Thymus (tissue), 11 donors: ENCODE measurements around the gene GAS1. TPM values are rescaled to one million over a fixed set of nuclear protein-coding genes. Genes with fewer than 3 reads are reported as not detected.

ENCODE experiments used
- DNase-seq, 9 donors: peaks; one replicate each; pipeline ENCODE4 v3.0.0-alpha.2; 2013; ENCODE audit warnings: low spot score in 9 of 9, low read depth in 6 of 9, missing footprints in 1 of 9
- H3K27ac ChIP-seq, 2 donors: one replicate each; pipeline ENCODE4 v1.5.1; 2013; ENCODE audit warnings: control low read depth in 1 of 2, low read depth in 1 of 2, low read length in 1 of 2, mild to moderate bottlenecking in 1 of 2, moderate library complexity in 1 of 2
- H3K27me3 ChIP-seq, 2 donors: one replicate each; pipeline ENCODE4 v1.5.1; 2013; ENCODE audit warnings: low read length in 1 of 2; ENCODE audit not compliant: control insufficient read depth in 2 of 2, insufficient read depth in 1 of 2
- H3K36me3 ChIP-seq, 2 donors: one replicate each; pipeline ENCODE4 v1.5.1; 2013; ENCODE audit warnings: low read length in 1 of 2, mild to moderate bottlenecking in 1 of 2, moderate library complexity in 1 of 2; ENCODE audit not compliant: control insufficient read depth in 2 of 2, insufficient read depth in 2 of 2
- H3K4me1 ChIP-seq, 2 donors: one replicate each; pipeline ENCODE4 v1.5.1; 2013; ENCODE audit warnings: low read length in 2 of 2; ENCODE audit not compliant: control insufficient read depth in 2 of 2, insufficient read depth in 2 of 2
- H3K4me3 ChIP-seq, 2 donors: one replicate each; pipeline ENCODE4 v1.5.1; 2013; ENCODE audit warnings: low read length in 2 of 2, control low read depth in 1 of 2, mild to moderate bottlenecking in 1 of 2
- H3K9me3 ChIP-seq, 2 donors: one replicate each; pipeline ENCODE4 v1.5.1; 2013; ENCODE audit warnings: low read length in 1 of 2, mild to moderate bottlenecking in 1 of 2; ENCODE audit not compliant: control insufficient read depth in 2 of 2, insufficient read depth in 1 of 2
- WGBS: extraction: QIAGEN DNeasy Blood & Tissue Kit; methylation state at CpG from one replicate; pipeline ENCODE4 v1.1.7; 2013; 5-methylcytosine and 5-hydroxymethylcytosine counted together
- polyA plus RNA-seq: library from polyadenylated mRNA; stranded (reverse); fragments of 200-250 nt; gene quantifications from one replicate; pipeline ENCODE4 v1.2.3, GENCODE V29; 2013
- total RNA-seq: library from RNA; stranded (reverse); fragments of 120-200 nt; gene quantifications from one replicate; pipeline ENCODE4 v1.2.4, GENCODE V29; 2013
- donor health status: healthy.

GAS1 gene
- total and polyA plus RNA-seq, 2 donors: 9.1 to 64.3 TPM

DNA sequence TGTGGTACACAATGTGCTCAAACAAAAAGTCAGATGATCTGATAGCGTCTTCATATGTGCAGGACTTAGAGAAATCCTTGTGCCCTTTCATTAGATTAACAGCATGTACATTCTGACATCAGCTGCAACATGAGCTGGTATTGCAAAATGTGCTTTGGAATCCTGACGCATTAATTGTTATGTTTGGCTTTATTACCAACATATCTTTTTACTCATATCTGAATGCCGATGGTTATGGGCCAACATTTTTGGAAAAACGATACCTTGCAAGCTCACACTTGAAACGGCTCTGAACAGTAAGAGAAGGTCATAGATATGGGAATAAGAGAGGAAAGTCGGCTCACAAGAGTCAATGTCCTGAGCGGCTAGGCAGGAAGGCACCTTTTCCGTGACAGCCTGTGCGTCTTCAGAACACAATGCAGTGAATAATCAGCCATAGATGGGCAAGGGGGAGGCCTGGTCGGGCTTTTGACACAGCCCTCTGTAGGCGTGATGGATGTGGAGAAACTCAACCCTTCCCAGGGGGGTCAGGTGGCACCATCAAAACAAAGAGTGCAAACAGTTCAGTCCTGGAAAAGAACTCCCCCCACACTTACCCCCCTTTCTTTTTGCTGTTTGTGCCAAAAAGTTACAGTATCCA is 36.4 kb upstream of the GAS1 start:
- DNase-seq: peak in 2 of 9 donors; percentile 10 to 27
- Histone ChIP-seq H3K9me3 (no peaks in the 10 kb centered on the region), H3K4me3 (no peak overlapping the region), H3K36me3 (no peaks in the 10 kb centered on the region), H3K27ac (peak overlapping the region in 1 of 2 donors; percentile 59), H3K27me3 (no peaks in the 10 kb centered on the region), H3K4me1 (peaks cover 0 to 10% of the 10 kb centered on the region in 2 donors)
- WGBS: 83% methylated on average over 11 of the region's 11 CpGs

DNA sequence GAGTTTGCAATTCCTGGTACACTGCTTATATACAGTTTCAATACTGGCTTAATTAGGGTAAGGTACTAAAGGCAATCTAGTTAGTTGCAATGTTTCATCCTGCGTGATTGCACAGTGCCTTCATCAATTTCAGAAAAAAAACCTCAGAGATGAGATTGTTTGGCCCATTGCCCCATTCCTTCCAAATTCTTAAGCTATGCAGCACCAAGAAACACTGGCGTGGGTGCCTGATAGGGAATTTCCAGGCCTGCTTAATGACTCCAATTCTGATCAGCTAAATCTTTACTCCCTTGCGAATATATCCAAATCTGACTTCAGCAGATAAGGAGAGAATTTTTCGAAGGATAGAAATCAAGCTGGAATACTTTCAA is 35.9 kb upstream of the GAS1 start:
- WGBS: 91% methylated on average over 4 of the region's 4 CpGs
- H3K4me3 ChIP-seq: no peak overlapping the region
- H3K27ac ChIP-seq: peak overlapping the region; percentile 59 to 72
- H3K4me1 ChIP-seq: peaks cover 0 to 10% of the 10 kb centered on the region in 2 donors
- H3K36me3 ChIP-seq: no peaks in the 10 kb centered on the region
- H3K9me3 ChIP-seq: no peaks in the 10 kb centered on the region
- DNase-seq: peak in 1 of 9 donors; percentile 14
- no peaks in the 10 kb centered on the region for H3K27me3 ChIP-seq

DNA sequence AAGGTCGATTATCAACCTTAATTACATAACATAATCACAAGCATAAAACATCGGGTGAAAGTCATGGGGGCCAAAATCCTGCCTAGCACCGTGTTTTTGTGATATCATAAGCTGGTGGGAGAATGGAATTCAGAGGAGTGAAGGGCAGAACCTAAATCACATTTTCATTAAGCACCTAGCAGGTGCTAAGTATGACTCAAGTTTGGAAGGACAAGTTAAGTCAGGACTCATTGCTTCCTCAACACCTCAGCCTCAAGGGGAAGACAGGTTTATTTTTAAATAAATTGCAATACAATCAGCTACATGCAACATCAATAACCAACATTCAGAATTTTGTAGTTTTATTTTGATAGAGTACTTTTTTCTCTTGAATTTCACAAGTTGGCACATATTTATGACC is 33.5 kb upstream of the GAS1 start:
- no peak for DNase-seq
- no peak overlapping the region for H3K27ac ChIP-seq
- no peaks in the 10 kb centered on the region for H3K9me3 ChIP-seq
- H3K4me1 ChIP-seq: peaks cover 0 to 12% of the 10 kb centered on the region in 2 donors
- H3K36me3 ChIP-seq: no peaks in the 10 kb centered on the region
- no peaks in the 10 kb centered on the region for H3K27me3 ChIP-seq
- WGBS: 90% methylated on average over 3 of the region's 3 CpGs
- H3K4me3 ChIP-seq: no peak overlapping the region

DNA sequence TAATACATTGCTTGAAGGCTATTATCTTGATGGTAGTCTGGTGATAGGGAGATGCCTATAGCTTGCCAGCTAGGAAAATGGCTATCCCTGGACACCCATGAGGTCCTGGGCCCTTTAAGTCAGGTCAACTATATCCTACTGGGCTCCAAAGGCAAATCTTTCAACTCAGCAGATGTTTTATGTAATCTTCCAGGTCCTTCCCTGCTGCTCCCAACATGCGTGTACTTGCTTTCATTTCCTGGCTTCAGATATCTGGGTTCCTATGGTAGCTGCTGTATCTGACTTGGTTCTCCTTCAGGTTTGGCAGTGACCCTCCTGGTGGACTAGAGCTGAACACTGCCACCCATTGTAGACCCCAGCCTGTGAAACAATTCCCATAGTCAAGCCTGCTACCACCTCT is 32.4 kb upstream of the GAS1 start:
- no peaks in the 10 kb centered on the region for H3K36me3 ChIP-seq
- peaks cover 0 to 6% of the 10 kb centered on the region in 2 donors for H3K4me1 ChIP-seq
- 91% methylated on average over 1 of the region's 1 CpG for WGBS
- DNase-seq: no peak
- H3K27ac ChIP-seq: peak overlapping the region in 1 of 2 donors; percentile 8
- H3K27me3 ChIP-seq: no peaks in the 10 kb centered on the region
- no peaks in the 10 kb centered on the region for H3K9me3 ChIP-seq
- H3K4me3 ChIP-seq: no peak overlapping the region

- 91% methylated on average over 6 of the region's 6 CpGs for WGBS
- H3K36me3 ChIP-seq: no peaks in the 10 kb centered on the region
- H3K4me1 ChIP-seq: peaks cover 0 to 5% of the 10 kb centered on the region in 2 donors
- H3K4me3 ChIP-seq: no peak overlapping the region
- no peaks in the 10 kb centered on the region for H3K27me3 ChIP-seq
- no peak for DNase-seq
- no peaks in the 10 kb centered on the region for H3K9me3 ChIP-seq
- peak overlapping the region; percentile 6 to 61 for H3K27ac ChIP-seq
Observed at GRCh38 chr9:86978922-86979474, 31.7 kb upstream of the GAS1 start.

- Histone ChIP-seq H3K9me3 (no peaks in the 10 kb centered on the region), H3K4me1 (peaks cover 0 to 5% of the 10 kb centered on the region in 2 donors), H3K36me3 (no peaks in the 10 kb centered on the region), H3K27ac (peak overlapping the region in 1 of 2 donors; percentile 61), H3K4me3 (no peak overlapping the region), H3K27me3 (no peaks in the 10 kb centered on the region)
- 92% methylated on average over 2 of the region's 2 CpGs for WGBS
- no peak for DNase-seq
Observed at GRCh38 chr9:86978413-86978812, 31.1 kb upstream of the GAS1 start.

DNA sequence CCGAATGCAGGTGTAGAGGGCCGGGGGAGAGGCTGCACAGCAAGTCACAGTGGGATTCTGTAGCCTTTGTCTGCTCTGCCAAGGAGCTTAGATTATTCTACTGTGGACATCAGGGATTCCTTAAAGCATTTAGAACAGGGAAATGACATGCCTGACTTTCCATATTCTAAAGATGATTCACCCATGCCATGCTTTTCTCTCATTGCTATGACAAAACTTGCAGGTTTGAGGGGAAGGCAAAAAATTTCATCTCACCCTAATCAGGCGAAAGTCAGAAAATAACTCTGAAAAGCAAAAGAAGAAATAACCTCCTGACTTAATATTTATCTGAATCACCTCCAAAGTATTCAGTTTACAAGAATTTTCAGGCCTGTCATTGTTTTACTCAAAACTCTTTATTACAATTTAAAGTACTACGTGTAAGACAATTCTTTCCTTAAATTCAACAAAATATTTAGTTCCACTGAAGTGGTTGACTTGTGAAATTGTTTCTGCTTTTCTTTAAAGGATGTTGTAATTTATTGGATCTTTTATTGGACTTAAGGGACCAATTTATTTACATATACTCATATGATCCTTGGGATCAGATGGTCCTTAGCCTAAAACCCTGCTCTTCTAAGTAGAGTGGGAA is 30.0 kb upstream of the GAS1 start:
- 95% methylated on average over 4 of the region's 4 CpGs for WGBS
- H3K9me3 ChIP-seq: no peaks in the 10 kb centered on the region
- H3K4me3 ChIP-seq: no peak overlapping the region

DNA sequence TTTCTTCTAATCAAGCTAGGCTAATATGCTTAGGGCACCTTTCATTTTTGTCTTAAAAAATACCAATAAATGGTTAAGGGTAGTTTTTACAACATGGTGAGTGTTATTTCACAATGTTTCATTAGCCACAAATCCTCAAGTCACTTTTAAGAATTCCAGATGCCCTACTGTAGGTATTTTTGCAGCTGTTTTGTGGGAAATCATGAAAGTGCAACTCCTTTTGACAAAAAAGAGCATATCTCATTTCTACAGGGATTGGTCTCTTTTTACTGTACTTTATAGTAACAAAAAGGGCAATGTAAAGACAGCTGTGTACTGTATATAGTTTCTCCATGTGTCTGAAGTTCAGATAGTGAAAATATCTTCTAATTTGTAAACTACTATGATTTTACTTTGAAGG is 28.3 kb upstream of the GAS1 start:
- Histone ChIP-seq H3K4me1 (peaks cover 0 to 5% of the 10 kb centered on the region in 2 donors), H3K36me3 (no peaks in the 10 kb centered on the region), H3K4me3 (no peak overlapping the region), H3K9me3 (no peaks in the 10 kb centered on the region), H3K27me3 (no peaks in the 10 kb centered on the region), H3K27ac (no peak overlapping the region)
- DNase-seq: no peak

More for the DNA sequence above, 30.0 kb upstream of the GAS1 start:
- no peak for DNase-seq
- Histone ChIP-seq H3K27me3 (no peaks in the 10 kb centered on the region), H3K27ac (no peak overlapping the region), H3K4me1 (peaks cover 0 to 5% of the 10 kb centered on the region in 2 donors), H3K36me3 (no peaks in the 10 kb centered on the region)

DNA sequence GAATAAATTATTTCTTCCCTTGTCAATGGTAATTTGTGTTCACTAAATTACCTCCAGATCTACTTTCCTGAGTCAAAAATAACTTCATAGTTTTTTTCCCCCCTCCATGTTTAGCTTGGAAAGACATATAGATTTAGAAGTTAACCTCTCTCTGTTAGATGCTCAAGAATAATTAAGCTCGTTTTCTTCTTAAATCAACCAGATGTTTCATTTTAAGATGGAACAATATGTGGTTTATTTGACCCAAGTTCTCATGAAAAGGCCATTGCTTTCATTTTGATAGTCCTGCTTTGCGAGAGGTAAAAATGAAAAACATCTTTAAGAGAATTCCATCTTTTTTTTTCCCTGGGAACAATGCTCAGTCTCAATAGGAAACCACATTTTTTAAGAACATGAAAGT is 27.7 kb upstream of the GAS1 start:
- 89% methylated on average over 2 of the region's 2 CpGs for WGBS
- Histone ChIP-seq H3K27me3 (no peaks in the 10 kb centered on the region), H3K4me3 (no peak overlapping the region), H3K9me3 (no peaks in the 10 kb centered on the region), H3K36me3 (no peaks in the 10 kb centered on the region), H3K4me1 (peaks cover 0 to 5% of the 10 kb centered on the region in 2 donors), H3K27ac (no peak overlapping the region)
- DNase-seq: no peak
